ENCODE data around the gene ZFYVE19. TPM values are rescaled to one million over a fixed set of nuclear protein-coding genes. Genes with fewer than 3 reads are reported as not detected.

The ZFYVE19 gene
- total RNA-seq, 1 experiment from 2014 or later = 32.6 TPM

DNA sequence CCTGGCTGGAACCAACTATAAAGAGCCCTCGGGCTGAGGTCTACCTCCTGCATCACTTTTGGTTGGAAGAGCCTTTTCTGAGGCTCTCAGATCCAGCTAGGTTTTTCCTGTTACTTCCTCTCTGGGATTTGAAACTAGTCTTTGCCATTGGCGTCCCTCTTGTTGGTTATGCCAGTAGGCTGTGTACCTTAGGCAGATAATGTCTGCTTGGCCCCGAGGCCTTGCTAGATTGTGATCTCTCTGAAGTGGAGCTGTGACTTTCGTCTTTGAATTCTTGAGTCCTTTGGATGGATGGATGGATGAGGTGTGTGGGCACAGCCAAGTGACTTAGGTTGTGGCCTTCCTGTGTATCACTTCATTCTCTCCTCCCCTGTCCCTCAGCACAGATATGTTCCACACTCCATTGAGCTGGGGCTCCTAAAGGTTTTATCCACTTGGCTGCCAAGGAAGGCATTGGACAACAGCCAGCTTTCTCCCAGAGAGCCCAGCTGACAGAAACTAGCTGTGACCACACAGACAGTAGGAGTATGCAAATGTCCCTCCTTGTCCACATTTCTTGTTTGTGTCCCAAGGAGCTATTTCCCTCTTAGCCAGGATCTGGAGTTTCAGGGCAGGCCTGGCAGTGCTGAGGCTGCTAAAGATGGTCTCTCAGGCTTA lies 8.3 kb downstream of the ZFYVE19 start:
- no peak overlapping the region for H2AFZ ChIP-seq
- BruUV-seq (replicated peaks) = no TSS peak
- no peaks in the 10 kb centered on the region for H3K27me3 ChIP-seq (ENCODE audit: insufficient read depth, low read depth)
- H3K4me3 ChIP-seq = no peak overlapping the region
- H3K4me2 ChIP-seq = no peak overlapping the region
- no peaks in the 10 kb centered on the region for H3K9me2 ChIP-seq (ENCODE audit: insufficient read depth)
- H3K9me3 ChIP-seq (ENCODE audit: insufficient read depth, low read depth) = no peaks in the 10 kb centered on the region
- DNase-seq = no peak
- POLR2A ChIA-PET (ENCODE audit: unreplicated experiment) = interaction anchor here (0.7 kb wide), 1 partner anchor 57 kb away, joined by 4 read pairs; no protein-coding TSS in a partner anchor
- no peaks in the 10 kb centered on the region for H4K20me1 ChIP-seq (ENCODE audit: insufficient read depth)
- H3F3A ChIP-seq (ENCODE audit: insufficient read depth, low read depth) = no peaks in the 10 kb centered on the region
- H3K79me2 ChIP-seq (ENCODE audit: low read depth) = no peaks in the 10 kb centered on the region
- H3K36me3 ChIP-seq (ENCODE audit: low read depth) = no peaks in the 10 kb centered on the region
- intact Hi-C loops (cut with micrococcal nuclease; ENCODE audit: unreplicated experiment) = no loop called here
- no peaks in the 10 kb centered on the region for H3K4me1 ChIP-seq (replicated peaks; ENCODE audit: insufficient read depth)
- H3K27ac ChIP-seq = no peak overlapping the region
- CTCF ChIA-PET = interaction anchor here (0.6 kb wide), 1 partner anchor 10 kb away, joined by 3 read pairs; no protein-coding TSS in a partner anchor
- TF ChIP-seq EZH2 (IDR thresholded peaks at IDR 0.05; ENCODE audit: low read depth) = no peak
- TF ChIP-seq, protein P1, sequence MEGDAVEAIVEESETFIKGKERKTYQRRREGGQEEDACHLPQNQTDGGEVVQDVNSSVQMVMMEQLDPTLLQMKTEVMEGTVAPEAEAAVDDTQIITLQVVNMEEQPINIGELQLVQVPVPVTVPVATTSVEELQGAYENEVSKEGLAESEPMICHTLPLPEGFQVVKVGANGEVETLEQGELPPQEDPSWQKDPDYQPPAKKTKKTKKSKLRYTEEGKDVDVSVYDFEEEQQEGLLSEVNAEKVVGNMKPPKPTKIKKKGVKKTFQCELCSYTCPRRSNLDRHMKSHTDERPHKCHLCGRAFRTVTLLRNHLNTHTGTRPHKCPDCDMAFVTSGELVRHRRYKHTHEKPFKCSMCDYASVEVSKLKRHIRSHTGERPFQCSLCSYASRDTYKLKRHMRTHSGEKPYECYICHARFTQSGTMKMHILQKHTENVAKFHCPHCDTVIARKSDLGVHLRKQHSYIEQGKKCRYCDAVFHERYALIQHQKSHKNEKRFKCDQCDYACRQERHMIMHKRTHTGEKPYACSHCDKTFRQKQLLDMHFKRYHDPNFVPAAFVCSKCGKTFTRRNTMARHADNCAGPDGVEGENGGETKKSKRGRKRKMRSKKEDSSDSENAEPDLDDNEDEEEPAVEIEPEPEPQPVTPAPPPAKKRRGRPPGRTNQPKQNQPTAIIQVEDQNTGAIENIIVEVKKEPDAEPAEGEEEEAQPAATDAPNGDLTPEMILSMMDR (conservative IDR thresholded peaks at IDR 0.05) = no peak

DNA sequence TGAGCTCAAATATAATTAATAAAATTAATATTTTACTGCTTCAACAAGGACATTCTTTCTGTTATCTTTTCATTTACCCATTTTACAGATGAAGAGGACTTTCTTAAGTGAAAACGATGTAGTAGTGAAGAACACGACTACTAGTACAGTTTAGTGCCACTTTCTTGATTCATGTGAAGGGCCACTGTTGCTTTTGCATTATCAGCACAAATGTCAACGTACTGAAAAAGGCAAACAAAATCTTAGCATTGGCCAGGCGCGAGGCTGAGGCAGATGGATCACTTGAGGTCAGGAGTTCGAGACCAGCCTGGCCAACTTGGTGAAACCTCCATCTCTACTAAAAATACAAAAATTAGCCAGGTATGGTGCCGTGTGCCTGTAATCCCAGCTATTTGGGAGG lies 12.2 kb downstream of the ZFYVE19 start:
- H3F3A ChIP-seq (ENCODE audit: insufficient read depth, low read depth) = peaks cover 7% of the 10 kb centered on the region
- POLR2A ChIA-PET (ENCODE audit: unreplicated experiment) = interaction anchor here (0.6 kb wide), 1 partner anchor 9 kb away, joined by 3 read pairs; no protein-coding TSS in a partner anchor
- intact Hi-C loops (cut with micrococcal nuclease; ENCODE audit: unreplicated experiment) = no loop called here
- DNase-seq = no peak
- H3K36me3 ChIP-seq (ENCODE audit: low read depth) = no peaks in the 10 kb centered on the region
- H2AFZ ChIP-seq = no peak overlapping the region
- H4K20me1 ChIP-seq (ENCODE audit: insufficient read depth) = no peaks in the 10 kb centered on the region
- no peaks in the 10 kb centered on the region for H3K79me2 ChIP-seq (ENCODE audit: low read depth)
- no peak overlapping the region for H3K4me3 ChIP-seq
- H3K4me1 ChIP-seq (replicated peaks; ENCODE audit: insufficient read depth) = peaks cover 10% of the 10 kb centered on the region
- no peaks in the 10 kb centered on the region for H3K27me3 ChIP-seq (ENCODE audit: insufficient read depth, low read depth)
- TF ChIP-seq, protein P1 (conservative IDR thresholded peaks at IDR 0.05) = no peak
- no peak for TF ChIP-seq EZH2 (IDR thresholded peaks at IDR 0.05; ENCODE audit: low read depth)
- no peak overlapping the region for H3K4me2 ChIP-seq
- CTCF ChIA-PET = no interaction called here
- no peak overlapping the region for H3K27ac ChIP-seq
- H3K9me3 ChIP-seq (ENCODE audit: insufficient read depth, low read depth) = no peaks in the 10 kb centered on the region
- no peaks in the 10 kb centered on the region for H3K9me2 ChIP-seq (ENCODE audit: insufficient read depth)
- BruUV-seq (replicated peaks) = no TSS peak

DNA sequence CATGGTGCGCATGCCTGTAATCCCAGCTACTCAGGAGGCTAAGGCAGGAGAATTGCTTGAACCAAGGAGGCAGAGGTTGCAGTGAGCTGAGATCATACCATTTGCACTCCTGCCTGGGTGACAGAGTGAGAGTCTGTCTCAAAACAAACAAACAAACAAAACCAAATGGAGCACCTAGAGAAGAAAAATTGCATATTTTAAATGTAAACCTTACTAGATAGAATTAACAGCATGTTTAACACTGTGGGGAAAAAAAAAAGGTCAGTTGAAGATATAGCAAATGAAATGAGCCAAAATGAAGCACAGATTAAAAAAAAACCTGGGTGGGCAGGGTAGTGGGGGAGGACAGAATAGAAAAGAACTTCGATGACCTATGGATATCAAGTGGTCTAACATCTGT lies 14.3 kb downstream of the ZFYVE19 start:
- Histone ChIP-seq H4K20me1 (ENCODE audit: insufficient read depth) (no peaks in the 10 kb centered on the region), H3K79me2 (ENCODE audit: low read depth) (no peaks in the 10 kb centered on the region), H3K9me2 (ENCODE audit: insufficient read depth) (no peaks in the 10 kb centered on the region), H3K9me3 (ENCODE audit: insufficient read depth, low read depth) (no peaks in the 10 kb centered on the region), H3K36me3 (ENCODE audit: low read depth) (no peaks in the 10 kb centered on the region), H3K4me2 (no peak overlapping the region), H3K27ac (no peak overlapping the region), H3K4me3 (no peak overlapping the region), H3K4me1 (replicated peaks; ENCODE audit: insufficient read depth) (peaks cover 29% of the 10 kb centered on the region), H2AFZ (no peak overlapping the region), H3K27me3 (ENCODE audit: insufficient read depth, low read depth) (no peaks in the 10 kb centered on the region), H3F3A (ENCODE audit: insufficient read depth, low read depth) (peaks cover 24% of the 10 kb centered on the region)
- no TSS peak for BruUV-seq (replicated peaks)
- no peak for DNase-seq
- no peak for TF ChIP-seq EZH2 (IDR thresholded peaks at IDR 0.05; ENCODE audit: low read depth)
- TF ChIP-seq, protein P1 (conservative IDR thresholded peaks at IDR 0.05) = no peak
- intact Hi-C loops (cut with micrococcal nuclease; ENCODE audit: unreplicated experiment) = no loop called here
- ChIA-PET POLR2A (ENCODE audit: unreplicated experiment) (interaction anchor here (0.9 kb wide), 1 partner anchor 54 kb away, joined by 3 read pairs; no protein-coding TSS in a partner anchor), CTCF (no interaction called here)
